SHP77 treated with DMSO at 0.1 percent for 48 hours (cell line): ENCODE data around the gene FMO1.
"Not testable (repeated sequence)": the region's sequence is repeated elsewhere in the genome, so short reads cannot be mapped to it uniquely, and the experiment has no call there.

Experiments
- DNase-seq: peaks from one replicate; lab custom pipeline; 2025; lab: John Stamatoyannopoulos, UW

The FMO1 gene

GRCh38 chr1:171248302-171248701 is at the start of gene FMO1:
Gene FMO1 (plus strand): TSS chr1:171248494. CDS start chr1:171258088, 9,594 bp downstream.
- DNase-seq, result no peak

GRCh38 chr1:171204296-171204695 is 44.0 kb upstream of the FMO1 start:
- no peak for DNase-seq

- DNase-seq, result no peak
Measured at GRCh38 chr1:171206204-171206977, 41.9 kb upstream of the FMO1 start.

- no peak for DNase-seq
Measured at GRCh38 chr1:171206978-171207355, 41.3 kb upstream of the FMO1 start.

GRCh38 chr1:171207377-171207776 is 40.9 kb upstream of the FMO1 start:
- DNase-seq, result no peak

- DNase-seq, result no peak
Measured at GRCh38 chr1:171210355-171210754, 37.9 kb upstream of the FMO1 start.

GRCh38 chr1:171212607-171213351 is 35.5 kb upstream of the FMO1 start:
- DNase-seq, result no peak

GRCh38 chr1:171213559-171214454 is 34.5 kb upstream of the FMO1 start:
- DNase-seq, result no peak

GRCh38 chr1:171217658-171218443 is 30.4 kb upstream of the FMO1 start:
- DNase-seq, result no peak

- DNase-seq, result no peak
Measured at GRCh38 chr1:171218661-171219060, 29.6 kb upstream of the FMO1 start.

GRCh38 chr1:171219346-171220080 is 28.8 kb upstream of the FMO1 start:
- no peak for DNase-seq

- no peak for DNase-seq
Measured at GRCh38 chr1:171220081-171220420, 28.2 kb upstream of the FMO1 start.

- no peak for DNase-seq
Measured at GRCh38 chr1:171220581-171221054, 27.7 kb upstream of the FMO1 start.

GRCh38 chr1:171221665-171222591 is 26.4 kb upstream of the FMO1 start:
- no peak for DNase-seq

- DNase-seq, result no peak
Measured at GRCh38 chr1:171222936-171223335, 25.4 kb upstream of the FMO1 start.

GRCh38 chr1:171224257-171224656 is 24.0 kb upstream of the FMO1 start:
- DNase-seq, result not testable (repeated sequence)

GRCh38 chr1:171226747-171227370 is 21.4 kb upstream of the FMO1 start:
- peak; percentile 17 for DNase-seq

- DNase-seq, result no peak
Measured at GRCh38 chr1:171231326-171231725, 17.0 kb upstream of the FMO1 start.

GRCh38 chr1:171233183-171233582 is 15.1 kb upstream of the FMO1 start:
- DNase-seq, result no peak
